Measurements from ENCODE around the gene ASXL1.

ASXL1 gene

DNA sequence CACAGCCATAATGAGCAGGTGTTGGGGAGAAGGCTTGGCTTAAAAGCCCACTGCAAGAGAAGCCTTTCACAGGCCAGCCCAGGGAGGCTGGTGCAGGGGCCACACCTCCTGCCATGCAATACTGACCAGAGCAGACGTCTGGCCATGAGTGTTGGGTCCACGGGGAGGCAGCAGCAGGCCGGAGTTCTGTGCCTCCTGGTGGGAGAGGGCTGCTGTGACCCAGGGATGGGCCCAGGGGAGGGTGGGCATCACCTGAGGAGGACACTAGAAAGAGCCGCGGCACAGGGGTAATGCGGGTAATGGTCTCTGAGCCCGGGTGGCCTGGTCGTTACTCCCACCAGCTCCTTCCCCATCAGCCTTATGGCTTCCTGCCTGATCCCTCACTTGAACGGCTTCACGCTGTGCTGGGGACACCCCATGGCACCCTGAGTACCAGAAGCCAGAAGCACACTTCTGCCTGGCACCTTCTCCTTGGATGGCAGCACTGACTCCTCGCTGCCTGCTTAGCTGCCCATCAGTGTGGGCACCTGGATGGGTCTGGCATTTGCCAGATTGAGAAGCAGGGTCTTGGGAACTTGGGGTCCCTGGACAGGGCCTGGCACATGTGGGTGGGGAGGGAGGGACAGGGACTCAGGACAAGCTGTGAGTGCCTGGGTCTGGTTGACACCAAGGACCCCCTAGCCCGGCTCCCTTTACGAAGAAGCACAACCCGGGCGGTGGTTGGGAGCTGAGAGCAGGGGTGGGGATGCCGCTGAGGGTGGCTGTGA lies 108.8 kb downstream of the ASXL1 start:
- H3K27me3 ChIP-seq (ENCODE audit: control insufficient read depth, insufficient read depth, low read length): no peaks in the 10 kb centered on the region
- no peak overlapping the region for H2AFZ ChIP-seq
- H3K79me2 ChIP-seq: peaks cover 32% of the 10 kb centered on the region
- no peaks in the 10 kb centered on the region for H3K4me1 ChIP-seq
- H3K4me2 ChIP-seq (ENCODE audit: low read length): no peak overlapping the region
- H3K4me3 ChIP-seq (ENCODE audit: low read depth, low read length): no peak overlapping the region
- TF ChIP-seq, protein P1, sequence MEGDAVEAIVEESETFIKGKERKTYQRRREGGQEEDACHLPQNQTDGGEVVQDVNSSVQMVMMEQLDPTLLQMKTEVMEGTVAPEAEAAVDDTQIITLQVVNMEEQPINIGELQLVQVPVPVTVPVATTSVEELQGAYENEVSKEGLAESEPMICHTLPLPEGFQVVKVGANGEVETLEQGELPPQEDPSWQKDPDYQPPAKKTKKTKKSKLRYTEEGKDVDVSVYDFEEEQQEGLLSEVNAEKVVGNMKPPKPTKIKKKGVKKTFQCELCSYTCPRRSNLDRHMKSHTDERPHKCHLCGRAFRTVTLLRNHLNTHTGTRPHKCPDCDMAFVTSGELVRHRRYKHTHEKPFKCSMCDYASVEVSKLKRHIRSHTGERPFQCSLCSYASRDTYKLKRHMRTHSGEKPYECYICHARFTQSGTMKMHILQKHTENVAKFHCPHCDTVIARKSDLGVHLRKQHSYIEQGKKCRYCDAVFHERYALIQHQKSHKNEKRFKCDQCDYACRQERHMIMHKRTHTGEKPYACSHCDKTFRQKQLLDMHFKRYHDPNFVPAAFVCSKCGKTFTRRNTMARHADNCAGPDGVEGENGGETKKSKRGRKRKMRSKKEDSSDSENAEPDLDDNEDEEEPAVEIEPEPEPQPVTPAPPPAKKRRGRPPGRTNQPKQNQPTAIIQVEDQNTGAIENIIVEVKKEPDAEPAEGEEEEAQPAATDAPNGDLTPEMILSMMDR (IDR thresholded peaks at IDR 0.05): no peak
- no peak overlapping the region for H3K27ac ChIP-seq
- no peaks in the 10 kb centered on the region for H3K36me3 ChIP-seq (ENCODE audit: control insufficient read depth, insufficient read depth, low read length)
- H3K9me3 ChIP-seq (ENCODE audit: control insufficient read depth, low read length): no peaks in the 10 kb centered on the region
- H3K9ac ChIP-seq: no peak overlapping the region

DNA sequence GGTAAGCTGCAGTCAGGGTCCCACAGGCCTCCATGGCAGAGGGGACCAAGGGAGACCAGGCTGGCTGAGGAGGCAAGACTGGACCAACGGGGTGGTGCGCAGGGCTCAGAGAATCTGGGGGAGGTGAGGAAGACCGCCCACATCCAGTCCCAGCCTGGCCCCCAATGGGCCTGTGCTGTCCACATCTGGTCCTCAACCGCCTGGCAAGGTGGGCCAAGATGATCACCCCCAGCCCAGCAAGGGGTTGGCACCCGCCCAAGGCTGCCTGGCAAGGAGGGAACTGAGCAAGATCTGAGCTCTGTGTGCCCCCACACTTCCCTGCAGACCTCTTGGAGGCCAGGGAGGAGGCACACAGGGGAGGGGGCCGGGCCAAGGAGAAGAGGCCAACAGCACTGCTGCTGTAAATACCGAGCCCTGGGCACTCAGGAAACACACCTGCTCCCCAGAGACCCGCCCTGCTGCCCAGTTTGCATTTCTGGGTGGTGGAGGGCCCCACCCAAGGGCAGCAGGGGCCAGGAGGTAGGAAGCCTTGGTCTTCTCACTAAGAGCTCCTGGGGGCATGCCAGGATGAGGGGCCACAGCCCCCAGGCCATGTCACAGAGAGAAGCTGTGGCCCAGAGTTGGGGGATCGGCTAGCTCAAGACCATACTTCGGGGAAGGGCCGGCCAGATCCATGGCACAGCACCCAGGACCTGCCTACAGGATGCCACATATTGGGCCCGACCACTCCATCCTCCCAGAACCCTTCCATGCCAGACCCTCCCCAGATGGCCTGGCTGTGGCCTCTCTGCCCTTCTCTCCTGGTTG lies 109.6 kb downstream of the ASXL1 start:
- Histone ChIP-seq H3K4me2 (ENCODE audit: low read length) (no peak overlapping the region), H3K27ac (no peak overlapping the region), H3K27me3 (ENCODE audit: control insufficient read depth, insufficient read depth, low read length) (no peaks in the 10 kb centered on the region), H3K4me3 (ENCODE audit: low read depth, low read length) (no peak overlapping the region), H3K36me3 (ENCODE audit: control insufficient read depth, insufficient read depth, low read length) (no peaks in the 10 kb centered on the region), H3K79me2 (peaks cover 34% of the 10 kb centered on the region), H3K9me3 (ENCODE audit: control insufficient read depth, low read length) (no peaks in the 10 kb centered on the region), H2AFZ (no peak overlapping the region), H3K9ac (no peak overlapping the region), H3K4me1 (no peaks in the 10 kb centered on the region)
- TF ChIP-seq, protein P1 (IDR thresholded peaks at IDR 0.05): no peak

DNA sequence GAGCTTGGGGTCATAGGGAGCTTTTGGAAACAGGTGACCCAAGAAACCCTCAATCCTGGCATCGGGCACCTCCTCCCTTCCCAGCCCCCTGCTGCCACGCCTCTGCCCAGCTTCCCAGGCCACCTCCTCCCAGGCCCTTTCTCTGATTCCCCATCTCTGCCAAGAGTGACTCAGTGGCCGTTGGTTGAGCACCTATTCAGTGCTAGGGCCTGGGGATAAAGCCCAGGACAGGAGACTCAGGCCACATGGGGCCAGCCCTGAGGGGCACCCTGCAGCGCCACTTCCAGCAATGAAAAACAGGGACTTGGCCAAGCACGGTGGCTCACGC lies 110.1 kb downstream of the ASXL1 start:
- Histone ChIP-seq H3K27me3 (ENCODE audit: control insufficient read depth, insufficient read depth, low read length) (no peaks in the 10 kb centered on the region), H3K9ac (no peak overlapping the region), H3K4me1 (no peaks in the 10 kb centered on the region), H3K27ac (no peak overlapping the region), H3K9me3 (ENCODE audit: control insufficient read depth, low read length) (no peaks in the 10 kb centered on the region), H3K36me3 (ENCODE audit: control insufficient read depth, insufficient read depth, low read length) (no peaks in the 10 kb centered on the region), H3K4me2 (ENCODE audit: low read length) (no peak overlapping the region), H3K79me2 (peaks cover 36% of the 10 kb centered on the region), H3K4me3 (ENCODE audit: low read depth, low read length) (no peak overlapping the region), H2AFZ (no peak overlapping the region)
- TF ChIP-seq, protein P1 (IDR thresholded peaks at IDR 0.05): no peak

DNA sequence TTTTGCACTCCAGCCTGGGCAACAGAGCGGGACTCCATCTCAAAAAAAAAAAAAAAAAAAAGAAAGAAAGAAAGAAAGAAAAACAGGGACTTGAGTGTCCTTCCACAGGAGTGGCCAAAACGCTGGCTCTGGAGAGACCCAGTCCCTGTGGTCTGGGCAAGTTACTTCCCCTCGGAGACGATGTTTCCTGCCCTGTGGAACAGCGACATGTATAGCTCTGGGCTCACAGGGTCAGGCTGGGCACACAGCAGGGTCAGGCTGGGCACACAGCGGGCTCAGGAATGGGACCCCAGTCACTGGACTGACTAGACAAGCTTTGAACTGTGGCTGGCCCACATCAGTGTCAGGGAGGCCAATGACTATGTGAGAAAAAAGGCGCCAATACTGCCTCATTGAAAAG lies 110.7 kb downstream of the ASXL1 start:
- peaks cover 39% of the 10 kb centered on the region for H3K79me2 ChIP-seq
- TF ChIP-seq, protein P1 (IDR thresholded peaks at IDR 0.05): no peak
- peak overlapping the region; percentile 39 for H3K27ac ChIP-seq
- H3K4me1 ChIP-seq: peaks cover 2% of the 10 kb centered on the region
- H3K9ac ChIP-seq: no peak overlapping the region
- no peak overlapping the region for H3K4me2 ChIP-seq (ENCODE audit: low read length)
- H3K36me3 ChIP-seq (ENCODE audit: control insufficient read depth, insufficient read depth, low read length): no peaks in the 10 kb centered on the region
- no peaks in the 10 kb centered on the region for H3K9me3 ChIP-seq (ENCODE audit: control insufficient read depth, low read length)
- H3K4me3 ChIP-seq (ENCODE audit: low read depth, low read length): no peak overlapping the region
- no peak overlapping the region for H2AFZ ChIP-seq
- no peaks in the 10 kb centered on the region for H3K27me3 ChIP-seq (ENCODE audit: control insufficient read depth, insufficient read depth, low read length)

Data from parathyroid adenoma (tissue), 2 donors.